ENCODE measurements around the gene OLFM2. TPM values are rescaled to one million over a fixed set of nuclear protein-coding genes. Genes with fewer than 3 reads are reported as not detected.
A peak's percentile ranks its signal among the peaks of the same experiment; 100 is the strongest.

OLFM2 gene
- total and polyA plus RNA-seq, 9 of the 15 experiments (the other 6 are each of a cell fraction or from before 2014, with no cell fraction given): 0.10 to 0.33 (median 0.23) TPM; not detected in 4

DNA sequence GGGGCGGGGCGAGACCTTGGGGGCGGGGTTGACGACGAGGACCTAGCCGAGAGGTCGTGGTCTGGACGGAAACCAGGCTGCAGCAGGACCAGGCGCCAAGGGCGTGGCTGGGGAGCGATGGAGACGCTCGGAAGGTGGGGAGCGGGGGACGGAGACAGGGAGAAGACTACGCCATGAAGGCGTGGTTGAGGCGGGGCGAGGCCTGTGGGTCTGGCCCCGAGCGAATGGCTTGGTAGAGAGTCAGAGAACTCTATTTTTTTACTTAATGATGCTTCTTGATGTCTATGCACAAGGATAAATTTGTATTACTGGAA lies 116.8 kb downstream of the OLFM2 start (continued):
- TF ChIP-seq ELF1 (tag; IDR thresholded peaks at IDR 0.05) (no peak), VEZF1 (CRISPR knock-in tag; IDR thresholded peaks at IDR 0.05) (peak; percentile 88), SRSF7 (optimal IDR thresholded peaks at IDR 0.05; ENCODE audit: low read depth, low read length) (no peak), MAFK (IDR thresholded peaks at IDR 0.05; ENCODE audit: low read length) (no peak), ZBTB11 (CRISPR knock-in tag; IDR thresholded peaks at IDR 0.05) (no peak), CBX8 (IDR thresholded peaks at IDR 0.05; ENCODE audit: borderline replicate concordance, extremely low read depth, low read depth, low read length, poor library complexity, severe bottlenecking) (no peak), EGR1 (conservative IDR thresholded peaks at IDR 0.05) (0 out of 2 replicates have a peak, but pooled peaks have one; percentile 9), CXXC5 (CRISPR knock-in tag; IDR thresholded peaks at IDR 0.05) (peak; percentile 67), ZNF707 (CRISPR knock-in tag; conservative IDR thresholded peaks at IDR 0.05) (no peak), CREB5 (CRISPR knock-in tag; IDR thresholded peaks at IDR 0.05) (no peak)
- TF ChIP-seq, protein P1, sequence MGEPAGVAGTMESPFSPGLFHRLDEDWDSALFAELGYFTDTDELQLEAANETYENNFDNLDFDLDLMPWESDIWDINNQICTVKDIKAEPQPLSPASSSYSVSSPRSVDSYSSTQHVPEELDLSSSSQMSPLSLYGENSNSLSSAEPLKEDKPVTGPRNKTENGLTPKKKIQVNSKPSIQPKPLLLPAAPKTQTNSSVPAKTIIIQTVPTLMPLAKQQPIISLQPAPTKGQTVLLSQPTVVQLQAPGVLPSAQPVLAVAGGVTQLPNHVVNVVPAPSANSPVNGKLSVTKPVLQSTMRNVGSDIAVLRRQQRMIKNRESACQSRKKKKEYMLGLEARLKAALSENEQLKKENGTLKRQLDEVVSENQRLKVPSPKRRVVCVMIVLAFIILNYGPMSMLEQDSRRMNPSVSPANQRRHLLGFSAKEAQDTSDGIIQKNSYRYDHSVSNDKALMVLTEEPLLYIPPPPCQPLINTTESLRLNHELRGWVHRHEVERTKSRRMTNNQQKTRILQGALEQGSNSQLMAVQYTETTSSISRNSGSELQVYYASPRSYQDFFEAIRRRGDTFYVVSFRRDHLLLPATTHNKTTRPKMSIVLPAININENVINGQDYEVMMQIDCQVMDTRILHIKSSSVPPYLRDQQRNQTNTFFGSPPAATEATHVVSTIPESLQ (CRISPR knock-in tag; IDR thresholded peaks at IDR 0.05): no peak
- TF ChIP-seq, protein P2, sequence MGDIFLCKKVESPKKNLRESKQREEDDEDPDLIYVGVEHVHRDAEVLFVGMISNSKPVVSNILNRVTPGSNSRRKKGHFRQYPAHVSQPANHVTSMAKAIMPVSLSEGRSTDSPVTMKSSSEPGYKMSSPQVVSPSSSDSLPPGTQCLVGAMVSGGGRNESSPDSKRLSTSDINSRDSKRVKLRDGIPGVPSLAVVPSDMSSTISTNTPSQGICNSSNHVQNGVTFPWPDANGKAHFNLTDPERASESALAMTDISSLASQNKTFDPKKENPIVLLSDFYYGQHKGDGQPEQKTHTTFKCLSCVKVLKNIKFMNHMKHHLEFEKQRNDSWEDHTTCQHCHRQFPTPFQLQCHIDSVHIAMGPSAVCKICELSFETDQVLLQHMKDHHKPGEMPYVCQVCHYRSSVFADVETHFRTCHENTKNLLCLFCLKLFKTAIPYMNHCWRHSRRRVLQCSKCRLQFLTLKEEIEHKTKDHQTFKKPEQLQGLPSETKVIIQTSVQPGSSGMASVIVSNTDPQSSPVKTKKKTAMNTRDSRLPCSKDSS (IDR thresholded peaks at IDR 0.05; ENCODE audit: low read depth, partially characterized antibody): no peak
- TF ChIP-seq, protein P3, sequence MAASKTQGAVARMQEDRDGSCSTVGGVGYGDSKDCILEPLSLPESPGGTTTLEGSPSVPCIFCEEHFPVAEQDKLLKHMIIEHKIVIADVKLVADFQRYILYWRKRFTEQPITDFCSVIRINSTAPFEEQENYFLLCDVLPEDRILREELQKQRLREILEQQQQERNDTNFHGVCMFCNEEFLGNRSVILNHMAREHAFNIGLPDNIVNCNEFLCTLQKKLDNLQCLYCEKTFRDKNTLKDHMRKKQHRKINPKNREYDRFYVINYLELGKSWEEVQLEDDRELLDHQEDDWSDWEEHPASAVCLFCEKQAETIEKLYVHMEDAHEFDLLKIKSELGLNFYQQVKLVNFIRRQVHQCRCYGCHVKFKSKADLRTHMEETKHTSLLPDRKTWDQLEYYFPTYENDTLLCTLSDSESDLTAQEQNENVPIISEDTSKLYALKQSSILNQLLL (CRISPR knock-in tag; IDR thresholded peaks at IDR 0.05; ENCODE audit: borderline replicate concordance): no peak
